ENCODE results near the gene PLCZ1.
"Not testable (repeated sequence)": the region's sequence is repeated elsewhere in the genome, so short reads cannot be mapped to it uniquely, and the experiment has no call there.

PLCZ1 gene

GRCh38 chr12:18737819-18738218 is at the start of gene PLCZ1, which contains the start of gene CAPZA3:
PLCZ1 (minus strand) TSS chr12:18738012; CDS start chr12:18737371, 641 bp downstream.
CAPZA3 (plus strand) TSS chr12:18738119; CDS start chr12:18738269, 150 bp downstream.
- no peak for DNase-seq

GRCh38 chr12:18785465-18785864 is 47.7 kb upstream of the PLCZ1 start:
- not testable (repeated sequence) for DNase-seq

GRCh38 chr12:18782827-18783226 is 45.0 kb upstream of the PLCZ1 start:
- DNase-seq = no peak

- not testable (repeated sequence) for DNase-seq
These were observed 28.7 kb upstream of the PLCZ1 start for GRCh38 chr12:18766479-18766878.

- DNase-seq = no peak
These were observed 17.5 kb upstream of the PLCZ1 start for GRCh38 chr12:18755341-18755740.

GRCh38 chr12:18754124-18754707 is 16.4 kb upstream of the PLCZ1 start:
- DNase-seq = no peak

- DNase-seq = no peak
These were observed 15.8 kb upstream of the PLCZ1 start for GRCh38 chr12:18753481-18754123.

GRCh38 chr12:18752947-18753346 is 15.1 kb upstream of the PLCZ1 start:
- DNase-seq = no peak

- peak; percentile 37 for DNase-seq
These were observed 14.6 kb upstream of the PLCZ1 start for GRCh38 chr12:18752280-18752920.

- DNase-seq = no peak
These were observed 14.1 kb upstream of the PLCZ1 start for GRCh38 chr12:18751866-18752265.

- no peak for DNase-seq
These were observed 12.3 kb upstream of the PLCZ1 start for GRCh38 chr12:18750085-18750484.

GRCh38 chr12:18749386-18749957 is 11.7 kb upstream of the PLCZ1 start:
- no peak for DNase-seq

GRCh38 chr12:18747895-18748294 is 10.1 kb upstream of the PLCZ1 start:
- peak; percentile 32 for DNase-seq

- no peak for DNase-seq
These were observed 6.7 kb downstream of the PLCZ1 start for GRCh38 chr12:18731156-18731555.

GRCh38 chr12:18723752-18724151 is 14.1 kb downstream of the PLCZ1 start:
- no peak for DNase-seq

GRCh38 chr12:18721452-18721851 is 16.4 kb downstream of the PLCZ1 start:
- no peak for DNase-seq

- no peak for DNase-seq
These were observed 17.1 kb downstream of the PLCZ1 start for GRCh38 chr12:18720690-18721089.

GRCh38 chr12:18719922-18720510 is 17.8 kb downstream of the PLCZ1 start:
- no peak for DNase-seq

- no peak for DNase-seq
These were observed 19.4 kb downstream of the PLCZ1 start for GRCh38 chr12:18718462-18718861.

- no peak for DNase-seq
These were observed 21.6 kb downstream of the PLCZ1 start for GRCh38 chr12:18716236-18716635.

- no peak for DNase-seq
These were observed 31.0 kb downstream of the PLCZ1 start for GRCh38 chr12:18706798-18707197.

GRCh38 chr12:18703911-18704310 is 33.9 kb downstream of the PLCZ1 start:
- DNase-seq = no peak

- DNase-seq = no peak
These were observed 34.5 kb downstream of the PLCZ1 start for GRCh38 chr12:18703321-18703720.

- DNase-seq = peak; percentile 50
These were observed 37.5 kb downstream of the PLCZ1 start for GRCh38 chr12:18700271-18700670.
